GM12872 (cell line): ENCODE measurements around the gene RPS24.

Source experiments
- TF ChIP-seq, protein P1 (sequence below): IDR thresholded peaks from 3 replicates; pipeline ENCODE4 v1.5.1; 2011; ENCODE audit warnings: low read depth, mild to moderate bottlenecking, low read length, moderate library complexity; ENCODE audit not compliant: insufficient read depth

Gene RPS24

DNA sequence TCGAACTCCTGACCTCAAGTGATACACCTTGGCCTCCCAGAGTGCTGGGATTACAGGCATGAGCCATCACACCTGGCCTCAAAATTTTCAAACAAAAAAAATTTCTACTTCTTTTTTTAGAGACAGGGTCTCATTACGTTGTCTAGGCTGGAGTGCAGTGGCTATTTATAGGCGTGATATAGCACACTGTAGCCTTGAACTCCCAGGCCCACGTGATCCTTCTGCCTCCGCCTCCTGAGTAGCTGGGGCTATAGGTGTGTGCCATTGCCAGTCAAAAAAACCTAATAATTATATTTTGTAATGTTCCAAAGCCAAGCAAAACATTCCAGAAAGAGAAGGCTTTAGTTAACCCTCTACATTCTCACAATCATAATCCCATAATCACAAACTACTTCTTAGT, 18.1 kb upstream of the RPS24 start:
- TF ChIP-seq, protein P1, sequence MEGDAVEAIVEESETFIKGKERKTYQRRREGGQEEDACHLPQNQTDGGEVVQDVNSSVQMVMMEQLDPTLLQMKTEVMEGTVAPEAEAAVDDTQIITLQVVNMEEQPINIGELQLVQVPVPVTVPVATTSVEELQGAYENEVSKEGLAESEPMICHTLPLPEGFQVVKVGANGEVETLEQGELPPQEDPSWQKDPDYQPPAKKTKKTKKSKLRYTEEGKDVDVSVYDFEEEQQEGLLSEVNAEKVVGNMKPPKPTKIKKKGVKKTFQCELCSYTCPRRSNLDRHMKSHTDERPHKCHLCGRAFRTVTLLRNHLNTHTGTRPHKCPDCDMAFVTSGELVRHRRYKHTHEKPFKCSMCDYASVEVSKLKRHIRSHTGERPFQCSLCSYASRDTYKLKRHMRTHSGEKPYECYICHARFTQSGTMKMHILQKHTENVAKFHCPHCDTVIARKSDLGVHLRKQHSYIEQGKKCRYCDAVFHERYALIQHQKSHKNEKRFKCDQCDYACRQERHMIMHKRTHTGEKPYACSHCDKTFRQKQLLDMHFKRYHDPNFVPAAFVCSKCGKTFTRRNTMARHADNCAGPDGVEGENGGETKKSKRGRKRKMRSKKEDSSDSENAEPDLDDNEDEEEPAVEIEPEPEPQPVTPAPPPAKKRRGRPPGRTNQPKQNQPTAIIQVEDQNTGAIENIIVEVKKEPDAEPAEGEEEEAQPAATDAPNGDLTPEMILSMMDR: no peak

GRCh38 chr10:78017856-78018255, 15.8 kb upstream of the RPS24 start:
- TF ChIP-seq, protein P1: no peak

- TF ChIP-seq, protein P1: no peak
Measured at GRCh38 chr10:78019264-78019663, 14.4 kb upstream of the RPS24 start.

DNA sequence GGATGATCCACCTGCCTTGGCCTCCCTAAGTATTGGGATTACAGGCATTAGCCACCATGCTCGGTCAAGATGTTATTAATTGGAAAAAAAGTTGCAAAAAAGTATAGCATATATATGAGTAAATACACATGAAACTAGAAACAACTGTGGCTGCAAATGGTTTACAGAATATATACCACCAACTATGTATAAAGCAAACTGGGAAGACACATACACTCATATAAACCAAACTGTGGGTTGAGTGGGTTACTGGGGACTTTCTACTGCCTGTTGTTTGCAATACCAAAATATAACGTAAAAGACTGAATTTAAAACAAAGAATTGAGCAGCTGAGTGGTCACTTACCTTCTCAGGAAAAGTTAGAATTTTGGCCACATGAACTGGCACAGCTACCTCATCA, 12.5 kb upstream of the RPS24 start:
- TF ChIP-seq, protein P1: no peak

GRCh38 chr10:78023741-78024140, 9.9 kb upstream of the RPS24 start:
- TF ChIP-seq, protein P1: no peak

DNA sequence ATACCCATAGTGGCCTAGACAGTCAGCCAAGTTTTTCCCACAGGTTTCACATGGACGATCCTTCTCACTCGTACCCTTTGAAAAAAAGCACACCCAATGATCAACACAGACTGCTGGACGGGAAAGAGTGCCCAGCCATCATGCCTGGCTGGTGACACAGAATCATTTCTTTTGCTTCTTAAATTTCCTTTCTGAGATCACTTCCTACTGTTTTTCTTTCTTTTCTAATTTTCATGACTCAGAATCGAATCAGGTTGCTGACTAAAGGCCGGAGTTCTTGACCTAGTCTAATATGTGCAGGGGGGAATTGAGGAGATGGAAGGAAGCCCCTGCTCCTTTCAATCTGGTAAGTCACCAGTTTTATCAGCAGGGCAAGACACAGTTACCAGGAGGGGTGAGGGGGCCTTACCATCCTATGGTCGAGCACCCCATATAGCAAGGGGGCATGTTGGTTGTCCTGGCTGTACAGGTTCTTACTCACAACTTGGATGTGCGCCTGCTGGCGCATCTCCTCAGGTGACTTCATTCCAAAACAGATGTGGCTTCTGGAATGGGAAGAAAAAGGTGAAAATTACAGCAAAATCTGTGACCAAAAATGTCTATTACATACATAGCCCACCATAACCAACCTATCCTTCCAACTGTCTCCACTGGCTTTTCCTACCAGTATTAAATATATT, 7.8 kb upstream of the RPS24 start:
- TF ChIP-seq, protein P1: no peak

- TF ChIP-seq, protein P1: no peak
Measured at GRCh38 chr10:78028438-78029268, 5.0 kb upstream of the RPS24 start.
